ENCODE results near the gene GRIK2. TPM values are rescaled to one million over a fixed set of nuclear protein-coding genes. Genes with fewer than 3 reads are reported as not detected.

GRIK2 gene
- total RNA-seq, 4 donors from 2014 or later = 0.46 to 3.7 (median 1.8) TPM

DNA sequence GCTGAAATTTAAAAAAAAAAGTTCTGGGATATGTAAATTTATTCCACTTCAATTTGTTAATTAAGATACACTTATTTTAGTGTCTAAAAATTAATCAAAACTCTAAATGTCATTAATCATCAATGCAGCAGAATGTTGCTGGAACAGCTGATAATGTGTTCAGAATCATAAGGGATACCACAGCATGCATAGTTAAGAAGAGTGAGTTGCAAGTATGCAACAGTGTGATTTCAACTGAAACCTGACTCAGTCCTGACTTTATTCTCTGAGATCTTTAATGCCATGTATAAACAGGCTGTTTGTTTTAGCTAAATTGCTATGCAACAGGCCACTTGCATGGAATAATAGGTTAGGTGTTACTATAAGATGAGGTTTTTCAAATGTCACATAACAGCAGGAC is 1.4 kb downstream of the GRIK2 start:
- intact Hi-C loops (cut with DNase I) = no loop called here

DNA sequence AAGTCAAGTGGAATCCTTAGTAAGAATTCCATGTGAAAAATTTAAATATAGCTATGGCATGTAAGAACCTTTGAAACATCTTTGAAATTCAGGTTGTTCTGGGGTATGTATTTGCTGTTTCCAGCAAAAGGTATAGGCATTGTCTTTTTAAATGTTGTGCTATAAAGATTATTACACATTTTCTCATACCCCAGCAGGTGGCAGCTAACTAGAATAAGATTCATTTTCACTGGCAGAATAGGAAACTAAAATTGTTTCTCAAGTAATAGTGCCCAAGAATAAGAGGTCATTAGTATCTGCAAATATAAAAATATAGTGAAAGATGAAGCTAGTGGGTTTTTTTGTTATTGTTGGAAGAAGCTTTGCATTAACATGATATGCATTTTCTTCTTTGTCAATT is 1.8 kb downstream of the GRIK2 start:
- Histone ChIP-seq H3K4me1 (peaks cover 0 to 23% (median 20%) of the 10 kb centered on the region in 4 donors), H3K9me3 (no peaks in the 10 kb centered on the region), H3K27me3 (peaks cover 0 to 91% (median 29%) of the 10 kb centered on the region in 4 donors), H3K36me3 (no peaks in the 10 kb centered on the region), H3K27ac (replicated peaks in 1 of 4) (no peak overlapping the region), H3K4me3 (no peak overlapping the region)
- intact Hi-C loops (cut with DNase I) = no loop called here
- DNase-seq (ENCODE audit: extremely low spot score) = no peak
- no peak for TF ChIP-seq EP300 (IDR thresholded peaks at IDR 0.05)
- TF ChIP-seq, protein P1, sequence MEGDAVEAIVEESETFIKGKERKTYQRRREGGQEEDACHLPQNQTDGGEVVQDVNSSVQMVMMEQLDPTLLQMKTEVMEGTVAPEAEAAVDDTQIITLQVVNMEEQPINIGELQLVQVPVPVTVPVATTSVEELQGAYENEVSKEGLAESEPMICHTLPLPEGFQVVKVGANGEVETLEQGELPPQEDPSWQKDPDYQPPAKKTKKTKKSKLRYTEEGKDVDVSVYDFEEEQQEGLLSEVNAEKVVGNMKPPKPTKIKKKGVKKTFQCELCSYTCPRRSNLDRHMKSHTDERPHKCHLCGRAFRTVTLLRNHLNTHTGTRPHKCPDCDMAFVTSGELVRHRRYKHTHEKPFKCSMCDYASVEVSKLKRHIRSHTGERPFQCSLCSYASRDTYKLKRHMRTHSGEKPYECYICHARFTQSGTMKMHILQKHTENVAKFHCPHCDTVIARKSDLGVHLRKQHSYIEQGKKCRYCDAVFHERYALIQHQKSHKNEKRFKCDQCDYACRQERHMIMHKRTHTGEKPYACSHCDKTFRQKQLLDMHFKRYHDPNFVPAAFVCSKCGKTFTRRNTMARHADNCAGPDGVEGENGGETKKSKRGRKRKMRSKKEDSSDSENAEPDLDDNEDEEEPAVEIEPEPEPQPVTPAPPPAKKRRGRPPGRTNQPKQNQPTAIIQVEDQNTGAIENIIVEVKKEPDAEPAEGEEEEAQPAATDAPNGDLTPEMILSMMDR (IDR thresholded peaks at IDR 0.05) = no peak
- no peak for TF ChIP-seq POLR2AphosphoS5 (IDR thresholded peaks at IDR 0.05)
- TF ChIP-seq POLR2A (IDR thresholded peaks at IDR 0.05; ENCODE audit: low read depth) = no peak

More for the DNA sequence above, 1.4 kb downstream of the GRIK2 start:
- Histone ChIP-seq H3K27me3 (peaks cover 0 to 91% (median 29%) of the 10 kb centered on the region in 4 donors), H3K36me3 (no peaks in the 10 kb centered on the region), H3K27ac (replicated peaks in 1 of 4) (no peak overlapping the region), H3K4me3 (no peak overlapping the region), H3K4me1 (peaks cover 0 to 23% (median 20%) of the 10 kb centered on the region in 4 donors), H3K9me3 (no peaks in the 10 kb centered on the region)
- no peak for DNase-seq (ENCODE audit: extremely low spot score)
- no peak for TF ChIP-seq POLR2A (IDR thresholded peaks at IDR 0.05; ENCODE audit: low read depth)
- TF ChIP-seq, protein P1 (IDR thresholded peaks at IDR 0.05) = no peak

GRCh38 chr6:101396548-101397173 is 3.2 kb downstream of the GRIK2 start:
- intact Hi-C loops (cut with DNase I) = no loop called here
- Histone ChIP-seq H3K4me3 (no peak overlapping the region), H3K4me1 (peaks cover 0 to 25% (median 20%) of the 10 kb centered on the region in 4 donors), H3K9me3 (no peaks in the 10 kb centered on the region), H3K36me3 (no peaks in the 10 kb centered on the region), H3K27ac (replicated peaks in 1 of 4) (no peak overlapping the region), H3K27me3 (peaks cover 0 to 93% (median 26%) of the 10 kb centered on the region in 4 donors)
- WGBS = 10% methylated on average over 3 of the region's 3 CpGs
- TF ChIP-seq EP300 (IDR thresholded peaks at IDR 0.05) (no peak), POLR2AphosphoS5 (IDR thresholded peaks at IDR 0.05) (no peak), POLR2A (IDR thresholded peaks at IDR 0.05; ENCODE audit: low read depth) (no peak)
- TF ChIP-seq, protein P1 (IDR thresholded peaks at IDR 0.05) = no peak
- no peak for DNase-seq (ENCODE audit: extremely low spot score)

- no peak overlapping the region for H3K4me3 ChIP-seq
- TF ChIP-seq EP300 (IDR thresholded peaks at IDR 0.05) (no peak), POLR2A (IDR thresholded peaks at IDR 0.05; ENCODE audit: low read depth) (no peak)
- TF ChIP-seq, protein P1 (IDR thresholded peaks at IDR 0.05) = no peak
- no peak overlapping the region for H3K27ac ChIP-seq (replicated peaks in 1 of 4)
- H3K4me1 ChIP-seq = peaks cover 0 to 27% (median 23%) of the 10 kb centered on the region in 4 donors
- no peaks in the 10 kb centered on the region for H3K9me3 ChIP-seq
- no peaks in the 10 kb centered on the region for H3K36me3 ChIP-seq
- intact Hi-C loops (cut with DNase I) = no loop called here
- no peak for DNase-seq (ENCODE audit: extremely low spot score)
- WGBS = 18% methylated on average over 4 of the region's 4 CpGs
- H3K27me3 ChIP-seq = peaks cover 0 to 93% (median 24%) of the 10 kb centered on the region in 4 donors
These were observed 3.7 kb downstream of the GRIK2 start for GRCh38 chr6:101397199-101397598.

All from esophagus muscularis mucosa (tissue), 4 donors.